Keratinocyte (primary cell): ENCODE data around the gene ITIH1.

ENCODE experiments used
- EZH2 ChIP-seq: IDR thresholded peaks from one replicate; pipeline ENCODE4 v1.6.1; 2012; ENCODE audit warnings: inconsistent platforms, mild to moderate bottlenecking, low read length, moderate library complexity
- TF ChIP-seq, protein P1 (sequence below), 3 experiments: IDR thresholded peaks in 1 of 3; conservative IDR thresholded peaks in 1 of 3; optimal IDR thresholded peaks in 1 of 3; 2 replicates in 2 of 3; 3 replicates in 1 of 3; pipeline versions ENCODE3 to v1.5.1; 2011; ENCODE audit warnings: low read length in 3 of 3, mild to moderate bottlenecking in 3 of 3, moderate library complexity in 2 of 3, control low read depth in 1 of 3, inconsistent platforms in 1 of 3; ENCODE audit not compliant: insufficient read depth in 2 of 3; ENCODE audit errors: extremely low read depth in 1 of 3

DNA sequence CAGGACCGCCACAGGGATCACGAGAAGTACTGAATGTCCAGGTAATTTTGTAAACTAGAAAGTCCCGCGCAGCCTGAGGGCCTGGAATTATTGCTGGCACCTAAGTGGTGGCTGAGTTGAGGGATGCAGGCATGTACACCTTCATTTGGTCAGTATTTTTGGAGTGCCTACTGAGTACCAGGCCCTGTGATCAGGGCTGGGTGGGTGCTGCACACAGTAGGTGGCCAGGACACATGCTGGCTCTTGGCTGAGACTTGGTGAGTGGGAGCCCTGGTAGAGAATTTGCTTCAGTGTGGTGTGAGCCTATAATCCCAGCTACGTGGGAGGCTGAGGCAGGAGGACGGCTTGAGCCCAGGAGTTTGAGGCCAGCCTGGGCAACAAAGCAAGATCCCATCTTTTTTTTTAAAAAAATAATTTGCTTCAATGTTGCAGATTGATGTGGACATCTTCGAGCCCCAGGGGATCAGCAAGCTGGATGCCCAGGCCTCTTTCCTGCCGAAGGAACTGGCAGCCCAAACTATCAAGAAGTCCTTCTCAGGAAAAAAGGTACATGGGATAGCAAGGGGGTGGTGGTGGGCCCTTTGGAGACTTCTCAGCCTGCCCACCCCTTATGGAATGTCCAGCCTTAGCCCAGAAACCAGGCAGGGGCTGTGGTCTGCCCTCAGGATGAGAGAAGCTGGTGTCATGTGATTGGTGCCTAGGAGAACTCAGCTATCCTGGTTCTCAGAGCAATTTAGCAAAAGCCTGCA, 2.6 kb downstream of the ITIH1 start:
- TF ChIP-seq, protein P1, sequence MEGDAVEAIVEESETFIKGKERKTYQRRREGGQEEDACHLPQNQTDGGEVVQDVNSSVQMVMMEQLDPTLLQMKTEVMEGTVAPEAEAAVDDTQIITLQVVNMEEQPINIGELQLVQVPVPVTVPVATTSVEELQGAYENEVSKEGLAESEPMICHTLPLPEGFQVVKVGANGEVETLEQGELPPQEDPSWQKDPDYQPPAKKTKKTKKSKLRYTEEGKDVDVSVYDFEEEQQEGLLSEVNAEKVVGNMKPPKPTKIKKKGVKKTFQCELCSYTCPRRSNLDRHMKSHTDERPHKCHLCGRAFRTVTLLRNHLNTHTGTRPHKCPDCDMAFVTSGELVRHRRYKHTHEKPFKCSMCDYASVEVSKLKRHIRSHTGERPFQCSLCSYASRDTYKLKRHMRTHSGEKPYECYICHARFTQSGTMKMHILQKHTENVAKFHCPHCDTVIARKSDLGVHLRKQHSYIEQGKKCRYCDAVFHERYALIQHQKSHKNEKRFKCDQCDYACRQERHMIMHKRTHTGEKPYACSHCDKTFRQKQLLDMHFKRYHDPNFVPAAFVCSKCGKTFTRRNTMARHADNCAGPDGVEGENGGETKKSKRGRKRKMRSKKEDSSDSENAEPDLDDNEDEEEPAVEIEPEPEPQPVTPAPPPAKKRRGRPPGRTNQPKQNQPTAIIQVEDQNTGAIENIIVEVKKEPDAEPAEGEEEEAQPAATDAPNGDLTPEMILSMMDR (optimal IDR thresholded peaks at IDR 0.05 in 1 of 3, IDR thresholded peaks at IDR 0.05 in 1 of 3, conservative IDR thresholded peaks at IDR 0.05 in 1 of 3; ENCODE audit: extremely low read depth in 1 of 3, insufficient read depth in 2 of 3, low read length in 3 of 3): no peak
- no peak for TF ChIP-seq EZH2
